Measurements from ENCODE around the gene DGLUCY.

DGLUCY gene

GRCh38 chr14:91270619-91271018, 156.7 kb downstream of the DGLUCY start:
- FAIRE-seq (no peak), DNase-seq (ENCODE audit: extremely low spot score, insufficient read length, low read depth) (no peak)

GRCh38 chr14:91271639-91272038, 157.8 kb downstream of the DGLUCY start:
- no peak for DNase-seq (ENCODE audit: extremely low spot score, insufficient read length, low read depth)
- no peak for FAIRE-seq

GRCh38 chr14:91272341-91273272, 158.7 kb downstream of the DGLUCY start:
- no peak for DNase-seq (ENCODE audit: extremely low spot score, insufficient read length, low read depth)
- FAIRE-seq: no peak

- no peak for DNase-seq (ENCODE audit: extremely low spot score, insufficient read length, low read depth)
Measured at GRCh38 chr14:91273273-91273884, 159.5 kb downstream of the DGLUCY start.

GRCh38 chr14:91273885-91274273, 160.0 kb downstream of the DGLUCY start:
- no peak for FAIRE-seq

More at GRCh38 chr14:91273273-91273884, 159.5 kb downstream of the DGLUCY start:
- no peak for FAIRE-seq

GRCh38 chr14:91274796-91275195, 160.9 kb downstream of the DGLUCY start:
- FAIRE-seq (no peak), DNase-seq (ENCODE audit: extremely low spot score, insufficient read length, low read depth) (no peak)

More at GRCh38 chr14:91273885-91274273, 160.0 kb downstream of the DGLUCY start:
- no peak for DNase-seq (ENCODE audit: extremely low spot score, insufficient read length, low read depth)
